HG03469 (cell line): ENCODE data around the gene FAM156B.
"Not testable (repeated sequence)": the region's sequence is repeated elsewhere in the genome, so short reads cannot be mapped to it uniquely, and the experiment has no call there.

ENCODE experiments used
- ATAC-seq: cut with Tn5 transposase; IDR thresholded peaks from one replicate; pipeline ENCODE4 v1.9.1; 2021; ENCODE audit warnings: mild to moderate bottlenecking, moderate library complexity, moderate number of reproducible peaks; ENCODE audit not compliant: unreplicated experiment

Gene FAM156B, protein sequence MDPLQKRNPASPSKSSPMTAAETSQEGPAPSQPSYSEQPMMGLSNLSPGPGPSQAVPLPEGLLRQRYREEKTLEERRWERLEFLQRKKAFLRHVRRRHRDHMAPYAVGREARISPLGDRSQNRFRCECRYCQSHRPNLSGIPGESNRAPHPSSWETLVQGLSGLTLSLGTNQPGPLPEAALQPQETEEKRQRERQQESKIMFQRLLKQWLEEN

DNA sequence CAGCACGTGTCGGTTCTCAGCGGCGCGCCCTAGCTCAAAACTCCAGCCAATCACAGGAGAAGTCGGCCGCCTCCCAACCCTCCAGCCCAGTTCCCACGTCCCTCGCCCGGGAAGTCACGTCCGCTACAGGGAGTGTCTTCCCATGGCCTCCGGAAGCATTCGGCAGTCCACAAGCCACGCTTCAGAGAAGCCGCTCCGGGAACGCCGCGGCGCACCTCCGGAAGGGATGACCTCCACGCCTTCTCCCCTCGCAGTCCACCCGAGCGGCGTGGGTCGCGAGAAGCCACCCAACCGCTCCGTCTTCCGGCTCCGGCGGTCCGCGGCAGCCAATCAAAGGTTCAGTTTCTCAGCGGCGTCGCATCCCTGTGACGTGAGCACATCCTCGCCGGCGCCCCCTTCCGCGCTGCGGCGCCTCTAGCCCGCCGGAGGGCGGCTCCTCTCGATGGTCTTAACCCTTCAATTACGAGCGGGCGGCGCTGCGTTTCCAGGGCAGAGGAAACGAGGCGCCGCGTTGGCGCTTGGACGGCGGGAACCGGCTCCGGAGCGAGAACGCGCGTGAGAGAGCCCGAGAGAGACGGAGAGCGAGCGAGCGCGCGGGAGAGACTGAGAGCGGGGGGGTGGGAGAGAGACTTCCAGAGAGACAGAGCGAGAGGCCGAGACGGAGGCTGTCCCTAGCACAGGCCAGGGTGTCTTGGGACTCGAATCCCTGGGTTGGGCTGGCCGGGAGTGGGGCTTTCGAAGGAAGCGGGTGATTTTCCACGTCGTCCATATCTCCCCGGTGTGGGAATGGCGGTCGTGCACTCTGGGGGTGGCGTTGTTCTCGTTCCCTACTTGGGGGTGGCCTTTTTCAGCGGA lies at the start of gene FAM156B:
Gene FAM156B (plus strand): TSS at position 476 of the 855 bp plus-strand sequence. CDS start 9,896 bp downstream, outside the sequence.
- ATAC-seq, result peak; percentile 72

DNA sequence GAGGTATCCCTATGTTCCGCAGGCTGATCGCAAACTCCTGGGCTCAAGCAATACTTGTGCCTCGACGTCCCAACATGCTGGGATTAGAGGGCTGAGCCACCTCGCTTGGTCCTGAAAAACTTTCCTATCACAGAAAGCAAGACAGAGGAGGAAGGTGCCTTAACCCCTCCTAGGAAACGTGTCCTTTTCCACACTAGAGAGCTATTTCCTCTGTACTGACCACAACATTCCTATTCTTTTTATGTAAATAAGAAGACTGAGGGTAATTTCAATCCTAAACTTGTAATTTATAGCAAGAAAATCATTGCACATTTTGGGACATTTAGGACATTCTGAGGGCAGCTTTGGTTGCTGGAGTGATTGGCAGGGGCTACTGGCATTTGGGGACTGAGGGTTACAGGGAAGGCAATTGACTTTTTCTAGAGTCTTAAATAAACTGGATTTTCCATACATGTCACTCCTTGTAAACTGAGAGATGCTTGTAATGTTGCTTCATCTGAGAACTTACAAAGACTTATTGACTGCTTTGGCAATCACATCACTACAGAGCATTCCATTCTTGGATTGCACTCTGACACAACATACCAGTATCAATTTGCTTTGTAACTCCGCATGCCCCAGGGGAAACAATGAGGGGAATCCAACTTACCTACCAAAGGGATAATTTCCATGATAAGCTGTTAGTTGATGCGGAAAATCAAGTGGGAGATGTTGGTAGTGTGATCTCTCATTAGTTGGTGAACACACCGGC lies 44.8 kb upstream of the FAM156B start:
- no peak for ATAC-seq

DNA sequence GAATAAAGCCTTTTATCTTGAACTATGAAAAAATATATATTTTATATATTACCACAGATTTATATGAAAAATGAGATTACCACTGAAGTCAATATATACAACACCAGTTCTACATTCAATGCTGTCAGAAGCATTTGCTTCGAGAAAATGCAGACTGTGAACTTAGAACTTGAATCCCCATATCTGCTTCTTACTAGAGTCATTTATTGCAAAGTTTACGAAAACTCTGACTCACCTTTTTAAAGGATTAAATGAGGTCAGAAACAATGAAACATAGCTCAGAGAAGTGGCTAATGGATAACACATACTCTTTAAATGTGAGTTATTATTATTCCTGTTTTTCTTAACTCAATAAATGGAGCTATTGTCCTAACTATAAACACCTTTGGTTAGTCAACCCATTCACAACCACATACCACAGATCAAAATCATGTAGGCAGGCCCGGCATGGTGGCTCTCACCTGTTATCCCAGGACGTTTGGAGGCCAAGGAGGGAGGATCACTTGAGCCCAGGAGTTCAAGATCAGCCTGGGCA lies 40.1 kb upstream of the FAM156B start:
- ATAC-seq, result not testable (repeated sequence)

DNA sequence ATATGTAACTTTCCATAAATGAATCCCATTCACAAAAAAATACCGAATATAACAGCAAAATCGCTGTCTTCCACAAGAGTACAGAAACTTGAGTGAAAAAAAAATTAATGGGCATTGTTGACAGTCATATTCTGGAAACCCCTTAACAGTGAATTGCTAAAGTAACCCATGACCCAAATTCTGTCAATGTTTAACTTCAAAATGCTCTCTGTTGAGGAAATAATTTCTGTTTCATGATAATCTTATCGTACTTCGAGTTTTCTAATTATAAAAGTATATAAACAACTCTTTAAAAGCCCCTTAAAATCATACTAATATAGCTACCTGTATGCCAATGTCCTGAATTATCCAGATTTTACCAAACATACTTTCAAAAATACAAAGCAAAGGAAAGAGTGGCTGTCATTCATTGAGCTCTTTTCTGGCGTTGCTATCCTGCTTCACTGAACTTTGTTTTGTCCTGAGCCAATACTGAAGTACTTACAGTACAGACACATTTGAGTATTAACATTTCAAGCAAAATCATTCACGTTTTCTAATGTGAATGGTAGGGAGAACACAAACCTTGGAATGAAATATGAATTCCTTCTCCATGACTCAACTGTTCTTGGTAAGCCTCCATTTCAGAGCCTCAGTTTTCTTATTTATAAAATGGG lies 31.7 kb upstream of the FAM156B start:
- ATAC-seq, result no peak

DNA sequence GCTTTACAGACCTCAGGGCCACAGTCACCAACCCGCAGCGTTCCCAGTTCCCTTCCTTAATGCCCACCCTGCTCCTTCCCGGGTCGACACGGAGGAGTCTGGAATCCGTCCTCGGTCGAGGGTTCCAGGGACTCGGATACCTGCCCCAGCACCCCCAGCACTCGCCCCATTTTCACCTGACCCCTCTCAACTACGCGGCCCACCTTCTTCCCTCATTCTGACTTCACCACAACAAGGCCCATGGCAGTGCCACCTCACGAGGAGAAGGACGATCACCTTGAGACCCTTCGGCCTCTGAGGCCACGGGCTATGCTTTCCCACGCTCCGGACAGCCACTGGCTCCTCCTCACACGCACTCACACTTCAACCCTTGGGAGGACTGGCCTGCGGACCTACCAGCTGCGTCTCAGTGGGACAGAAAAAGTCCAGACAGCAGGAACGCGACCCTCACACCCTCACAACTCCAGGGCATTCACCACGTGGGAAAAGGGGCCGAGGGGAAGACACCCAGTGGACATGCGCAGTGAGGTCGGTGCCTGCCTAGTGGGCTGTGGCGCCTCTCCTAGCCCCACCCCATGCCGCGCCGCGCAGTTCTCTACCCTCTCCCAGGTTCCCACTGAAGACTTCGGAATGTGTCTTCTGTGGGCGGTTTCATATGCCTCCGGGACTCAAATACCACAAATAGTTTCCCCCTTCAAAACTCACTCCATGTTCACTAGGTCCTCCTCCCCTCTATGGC lies 29.4 kb upstream of the FAM156B start, which contains the start of gene XAGE3:
Gene XAGE3 (minus strand): TSS at position 474 of the 739 bp plus-strand sequence. CDS start 950 bp downstream, outside the sequence.
- no peak for ATAC-seq

DNA sequence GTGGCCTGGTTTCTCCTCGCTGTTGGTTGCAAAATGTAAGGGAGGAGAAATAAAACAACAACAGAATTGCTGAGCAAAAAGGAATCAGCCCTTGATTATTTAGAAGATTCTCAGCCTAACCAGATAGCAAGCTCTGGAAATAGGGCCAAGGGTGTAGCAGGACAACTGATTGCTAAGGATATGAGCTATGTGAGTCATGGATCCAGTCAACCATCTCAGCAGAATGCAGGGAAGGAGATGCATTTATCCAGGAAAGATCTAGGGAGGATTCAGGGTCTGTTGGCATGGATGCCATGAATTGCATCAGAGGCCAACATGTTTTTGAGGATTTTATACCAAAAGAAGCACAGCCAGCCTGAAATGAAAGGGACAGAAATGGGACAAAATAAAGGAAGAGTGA lies 27.1 kb upstream of the FAM156B start:
- no peak for ATAC-seq

DNA sequence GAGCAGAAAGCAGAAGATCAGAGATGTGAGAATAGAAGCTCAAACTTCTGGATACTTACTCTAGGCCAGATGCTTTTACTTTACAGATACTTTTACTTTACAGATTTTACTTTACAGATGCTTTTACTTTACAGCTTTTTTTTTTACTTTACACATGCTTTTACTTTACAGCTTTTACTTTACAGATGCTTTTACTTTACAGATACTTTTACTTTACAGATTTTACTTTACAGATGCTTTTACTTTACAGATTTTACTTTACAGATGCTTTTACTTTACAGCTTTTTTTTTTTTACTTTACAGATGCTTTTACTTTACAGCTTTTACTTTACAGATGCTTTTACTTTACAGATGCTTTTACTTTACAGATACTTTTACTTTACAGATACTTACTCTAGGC lies 23.3 kb upstream of the FAM156B start:
- not testable (repeated sequence) for ATAC-seq

DNA sequence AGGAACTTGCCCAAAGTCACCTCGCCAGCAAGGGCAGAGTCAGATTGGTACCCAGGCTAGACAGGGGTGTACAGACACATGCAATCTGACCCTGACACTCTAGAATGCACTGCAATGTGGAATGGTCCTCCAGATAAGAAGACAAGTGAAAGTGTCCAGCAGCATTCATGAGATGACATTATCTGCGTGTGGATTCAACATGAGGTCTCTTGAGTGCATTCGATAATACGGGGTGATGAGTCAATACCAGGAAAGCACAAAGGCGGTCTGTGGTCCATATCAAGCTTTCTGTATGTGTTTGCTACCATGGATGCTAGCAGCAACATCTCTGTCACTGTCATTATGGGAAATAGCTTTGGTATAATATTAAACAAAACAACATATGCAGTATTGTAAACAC lies 22.5 kb upstream of the FAM156B start:
- no peak for ATAC-seq

DNA sequence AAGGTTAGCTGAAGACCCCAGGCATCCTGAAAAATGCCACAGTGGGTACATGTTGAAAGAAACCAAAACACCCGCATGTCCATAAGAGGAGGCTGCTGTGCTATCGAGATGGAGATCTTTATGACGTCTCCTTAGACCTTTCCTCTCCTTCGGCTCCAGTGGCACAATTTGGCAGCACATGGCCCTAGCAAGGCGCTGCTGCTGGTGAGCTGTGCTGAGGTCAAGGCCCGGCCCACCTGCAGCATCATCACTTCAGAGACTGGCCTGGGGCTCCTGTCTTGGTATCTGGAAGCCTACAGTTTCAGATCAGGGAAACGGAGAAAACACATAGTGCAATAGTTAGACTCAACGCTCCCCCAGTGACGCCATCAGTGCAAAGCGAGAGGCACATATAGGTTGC lies 21.7 kb upstream of the FAM156B start:
- ATAC-seq, result not testable (repeated sequence)

DNA sequence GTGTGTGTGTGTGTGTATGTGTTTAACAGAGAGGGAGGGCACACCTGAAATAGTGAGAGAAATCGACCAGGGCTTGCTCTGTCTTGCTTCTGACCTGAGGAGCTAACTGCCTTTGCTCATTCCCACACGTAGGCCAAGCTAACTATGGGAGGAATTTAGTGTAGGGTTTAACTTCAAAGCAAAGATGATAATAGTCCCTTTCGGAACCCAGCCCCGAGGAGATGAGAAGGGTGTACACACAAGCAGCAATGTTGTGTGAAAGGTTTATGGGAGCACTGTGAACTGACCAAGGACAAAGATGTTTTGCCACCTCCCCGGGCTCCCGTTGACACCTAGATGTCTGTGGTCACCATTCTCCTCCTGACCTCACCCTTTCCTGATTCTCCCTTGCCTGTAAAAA lies 20.7 kb upstream of the FAM156B start:
- not testable (repeated sequence) for ATAC-seq

DNA sequence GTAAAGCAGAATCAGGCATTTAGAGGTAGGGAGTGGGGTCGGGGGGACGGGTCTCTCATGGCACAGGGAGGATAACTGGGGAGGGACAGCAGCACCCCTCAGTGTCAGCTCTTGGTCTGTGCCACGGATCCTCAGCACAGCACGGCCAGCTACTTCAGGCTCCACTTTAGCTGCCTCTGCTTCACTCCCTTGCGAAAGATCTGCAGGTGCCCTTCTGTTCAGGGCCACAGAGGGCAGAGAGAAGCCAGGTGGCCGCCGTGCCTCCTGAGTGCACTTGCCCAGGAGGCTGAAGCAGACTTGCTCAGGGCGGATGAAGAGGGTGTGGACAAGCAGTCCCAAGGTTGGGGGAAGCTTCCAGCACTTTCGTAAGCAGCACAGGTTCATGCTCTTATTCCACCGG lies 9.7 kb upstream of the FAM156B start:
- not testable (repeated sequence) for ATAC-seq

DNA sequence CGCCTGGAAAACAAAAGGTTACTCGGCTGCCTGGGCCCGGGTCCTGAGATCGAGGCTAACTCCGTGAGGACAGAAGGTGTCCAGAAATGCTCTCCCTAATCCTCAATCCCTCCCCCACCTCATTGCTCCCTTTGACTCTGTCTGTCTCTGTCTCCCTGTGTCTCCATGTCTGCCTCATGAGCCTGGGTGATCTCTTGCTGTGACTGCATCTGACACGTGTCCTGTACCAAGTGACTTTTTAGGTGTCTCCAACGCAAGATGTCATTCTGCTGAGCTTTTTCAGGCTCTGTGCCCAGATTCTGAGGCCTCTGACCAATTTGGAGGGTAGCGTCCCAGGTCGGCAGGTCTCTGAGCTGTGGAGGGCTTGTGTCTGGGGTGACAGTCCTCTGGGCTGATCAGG lies 9.0 kb upstream of the FAM156B start:
- ATAC-seq, result not testable (repeated sequence)

DNA sequence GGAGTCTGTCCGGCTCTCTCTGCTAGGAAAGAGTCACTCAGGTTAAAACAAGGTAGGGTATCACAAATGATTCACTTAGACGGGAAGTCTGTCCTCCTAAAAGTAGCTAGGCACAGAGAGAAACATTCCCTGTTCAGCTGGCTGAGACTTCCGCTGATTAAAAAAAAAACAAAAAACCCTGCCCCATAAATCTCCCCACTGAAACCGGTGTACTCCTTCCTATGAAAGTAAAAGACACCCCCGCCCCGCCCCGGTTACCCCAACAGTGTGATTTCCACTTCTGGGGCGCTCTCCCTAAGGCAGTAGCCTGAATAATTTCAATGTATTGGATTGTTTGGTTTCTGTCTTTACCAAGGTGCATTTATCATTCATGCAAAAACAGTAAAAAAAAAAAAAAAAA lies 692 bp upstream of the FAM156B start:
- ATAC-seq, result not testable (repeated sequence)

DNA sequence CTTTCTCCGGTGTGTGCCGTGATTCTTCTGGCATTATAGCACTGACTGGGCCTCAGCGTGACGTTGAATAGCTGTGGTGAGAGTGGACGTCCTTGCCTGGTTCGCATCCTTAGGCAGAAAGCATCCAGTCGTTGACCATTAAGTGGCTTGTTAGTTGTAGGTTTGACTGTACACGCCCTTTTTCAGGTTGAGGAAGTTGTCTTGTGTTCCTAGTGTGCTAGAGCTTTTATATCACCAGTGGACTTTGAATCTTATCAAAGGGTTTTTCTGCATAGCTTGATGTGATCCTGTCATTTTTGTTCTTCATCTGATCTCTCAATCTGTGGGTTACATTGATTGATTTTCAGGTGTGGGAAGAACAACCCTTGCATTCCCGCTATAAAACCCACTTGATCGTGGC lies 8.4 kb downstream of the FAM156B start:
- not testable (repeated sequence) for ATAC-seq

DNA sequence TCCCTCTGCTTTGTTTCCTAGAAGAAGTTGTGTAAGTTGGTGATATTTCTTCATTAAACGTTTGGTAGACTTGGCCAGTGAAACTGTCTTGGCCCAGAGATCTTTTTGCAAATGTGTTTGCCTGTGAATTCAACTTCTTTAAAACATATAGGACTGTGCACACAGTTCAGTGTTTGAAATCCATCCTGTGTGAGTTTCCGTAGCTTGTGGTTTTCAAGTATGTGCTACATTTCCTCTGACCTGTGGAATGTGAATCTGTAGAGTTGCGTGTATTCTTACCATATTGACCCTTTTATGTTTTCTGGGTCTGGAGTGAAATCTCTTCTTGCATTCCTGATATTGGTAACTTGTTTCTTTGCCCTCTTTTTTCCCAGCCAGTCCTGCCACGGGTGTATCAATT lies 8.9 kb downstream of the FAM156B start:
- not testable (repeated sequence) for ATAC-seq

DNA sequence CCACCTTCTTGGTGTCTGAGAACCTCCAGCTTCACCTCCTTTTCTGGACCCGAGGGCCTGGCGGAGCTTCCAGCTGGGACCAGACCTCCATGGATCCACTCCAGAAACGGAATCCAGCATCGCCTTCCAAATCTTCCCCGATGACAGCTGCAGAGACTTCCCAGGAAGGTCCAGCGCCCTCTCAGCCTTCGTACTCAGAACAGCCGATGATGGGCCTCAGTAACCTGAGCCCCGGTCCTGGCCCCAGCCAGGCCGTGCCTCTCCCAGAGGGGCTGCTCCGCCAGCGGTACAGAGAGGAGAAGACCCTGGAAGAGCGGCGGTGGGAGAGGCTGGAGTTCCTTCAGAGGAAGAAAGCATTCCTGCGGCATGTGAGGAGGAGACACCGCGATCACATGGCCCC lies 10.0 kb downstream of the FAM156B start:
- ATAC-seq, result not testable (repeated sequence)

DNA sequence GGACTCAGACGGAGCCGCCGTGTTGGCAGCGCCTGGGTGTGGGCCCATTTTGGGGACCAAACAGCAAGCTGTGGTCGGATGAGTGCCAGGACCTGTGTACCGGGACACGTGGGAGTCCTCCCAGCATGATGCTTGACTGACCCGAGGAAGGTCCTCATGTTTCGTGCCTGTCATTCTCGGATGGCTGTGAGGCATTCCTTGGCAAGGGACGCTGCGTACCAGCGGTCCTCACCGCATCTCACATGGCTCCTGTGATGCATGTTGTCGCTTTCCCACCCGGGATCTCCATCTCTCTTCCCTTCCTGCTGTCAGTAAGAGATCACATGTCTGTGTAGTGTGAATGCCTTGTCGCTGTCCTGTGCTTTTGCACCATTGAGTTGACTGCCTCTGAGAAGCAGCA lies 10.8 kb downstream of the FAM156B start:
- ATAC-seq, result not testable (repeated sequence)

DNA sequence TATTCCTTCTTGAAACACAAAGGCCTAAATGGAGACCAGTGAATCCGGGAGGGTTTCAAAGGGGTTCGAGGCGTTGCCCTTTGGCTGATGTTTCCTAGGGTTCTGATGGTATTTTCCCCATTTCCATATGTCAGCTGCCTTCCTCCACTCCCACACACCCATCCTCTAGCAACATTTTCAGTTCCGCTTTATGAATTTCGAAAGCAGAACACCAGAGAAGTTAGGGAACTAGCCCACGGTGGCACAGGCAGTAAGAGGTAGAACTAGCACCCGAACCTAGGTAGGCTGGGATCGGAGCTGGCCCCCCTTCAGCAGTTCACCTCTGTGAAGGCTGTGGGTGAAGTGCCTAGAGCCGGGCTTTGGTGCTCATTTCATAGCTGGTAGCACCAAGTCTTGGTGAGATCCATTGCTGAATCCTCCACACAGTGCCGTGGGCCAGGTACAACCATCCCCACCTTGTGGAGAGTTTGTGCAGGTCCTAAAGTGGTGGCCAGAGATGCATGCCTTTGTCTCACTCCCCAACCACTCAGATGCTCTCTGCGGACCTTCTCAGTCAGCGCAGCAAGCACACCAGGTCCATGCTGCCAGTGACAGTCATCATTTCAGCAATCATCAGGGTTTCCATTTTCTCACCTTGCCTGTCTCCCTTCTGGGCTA lies 12.3 kb downstream of the FAM156B start:
- ATAC-seq, result not testable (repeated sequence)

DNA sequence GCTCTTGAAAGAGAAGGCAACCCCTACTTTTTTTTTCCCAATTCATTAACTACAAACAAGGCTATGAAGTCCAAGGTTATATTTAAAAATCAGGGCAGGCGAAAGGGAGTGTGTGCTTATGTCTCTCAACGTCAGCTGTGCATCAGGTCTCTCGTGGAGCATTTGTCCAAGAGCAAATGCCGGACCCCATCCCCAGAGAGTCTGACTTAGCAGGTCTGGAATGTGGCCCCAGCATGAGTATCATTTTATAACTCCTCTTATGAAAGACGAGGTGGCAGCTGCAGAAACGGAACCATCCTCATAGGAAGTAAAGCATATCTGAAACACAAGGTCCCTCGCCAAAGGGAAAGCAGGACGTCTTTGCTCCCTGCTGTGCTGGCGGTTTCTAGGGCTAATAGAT lies 16.6 kb downstream of the FAM156B start:
- not testable (repeated sequence) for ATAC-seq
